Endothelial cell of umbilical vein (primary cell): ENCODE data around the gene TNS1. TPM values are rescaled to one million over a fixed set of nuclear protein-coding genes. Genes with fewer than 3 reads are reported as not detected.

Experiments
- BruUV-seq: library from RNA; stranded (reverse); fragments of 400-500 nt; replicated peaks from 2 replicates; lab custom pipeline; 2021; lab: Mats Ljungman, UMichigan
- CTCF ChIA-PET: fragments of 300-600, 350-600 bp; sonication (Branson Sonifier 250); formaldehyde crosslinking; loops from one replicate; lab custom pipeline; 2021; ENCODE audit warnings: antibody characterized with exemption, inconsistent platforms; lab: Charles Lee
- POLR2A ChIA-PET: fragments of 300-600, 350-600 bp; sonication (Branson Sonifier 250); formaldehyde crosslinking; loops from one replicate; lab custom pipeline; 2021; ENCODE audit warnings: antibody characterized with exemption, inconsistent platforms; lab: Charles Lee
- DNase-seq: peaks from one replicate; pipeline ENCODE4 v3.0.0-alpha.2; 2011; ENCODE audit warnings: low read depth, low spot score
- FAIRE-seq: peaks from 2 replicates; lab custom pipeline; 2011; peaks lifted over from hg19 to GRCh38; lab: Jason Lieb, UNC
- H2AFZ ChIP-seq: 2 replicates; pipeline ENCODE4 v1.6.0; 2012; ENCODE audit warnings: low read depth, low read length, control low read depth, inconsistent platforms
- H3K27ac ChIP-seq: 2 replicates; pipeline ENCODE4 v1.5.1; 2011; ENCODE audit warnings: low read depth, mild to moderate bottlenecking, control low read depth, low read length, moderate library complexity; ENCODE audit not compliant: insufficient read depth
- H3K27me3 ChIP-seq, 2 experiments: 2 replicates each; pipeline versions ENCODE4 v1.6.0 to v1.6.1; 2011; ENCODE audit warnings: low read length in 2 of 2, mixed read lengths in 1 of 2; ENCODE audit not compliant: control insufficient read depth in 2 of 2, insufficient read depth in 2 of 2
- H3K36me3 ChIP-seq, 2 experiments: 2 replicates in 1 of 2; 3 replicates in 1 of 2; pipeline ENCODE4 v1.5.1; 2011; ENCODE audit warnings: low read length in 2 of 2, mild to moderate bottlenecking in 1 of 2, moderate library complexity in 1 of 2; ENCODE audit not compliant: control insufficient read depth in 2 of 2, insufficient read depth in 2 of 2; ENCODE audit errors: extremely low read depth in 1 of 2
- H3K4me1 ChIP-seq: 3 replicates; pipeline ENCODE4 v1.5.1; 2011; ENCODE audit warnings: mild to moderate bottlenecking, low read length; ENCODE audit not compliant: control insufficient read depth, insufficient read depth; ENCODE audit errors: extremely low read depth
- H3K4me2 ChIP-seq: 2 replicates; pipeline ENCODE4 v1.6.1; 2011; ENCODE audit warnings: low read length, control low read depth, mixed read lengths; ENCODE audit not compliant: insufficient read depth
- H3K4me3 ChIP-seq, 3 experiments: fragments of 200-600 bp in 1 of 3; sonication (generic), shearing (Covaris generic) in 1 of 3; replicated peaks in 1 of 3; 2 replicates each; pipeline ENCODE4 v1.5.1; 2011 to 2016; ENCODE audit warnings: control low read depth in 3 of 3, low read length in 3 of 3, mild to moderate bottlenecking in 2 of 3, inconsistent platforms in 1 of 3, low read depth in 1 of 3, moderate library complexity in 1 of 3; ENCODE audit not compliant: insufficient read depth in 1 of 3
- H3K79me2 ChIP-seq: 2 replicates; pipeline ENCODE4 v1.6.0; 2012; ENCODE audit warnings: low read length, inconsistent platforms; ENCODE audit not compliant: control insufficient read depth, insufficient read depth
- H3K9ac ChIP-seq: replicated peaks from 2 replicates; pipeline ENCODE3; 2011; ENCODE audit warnings: low read length, control low read depth; ENCODE audit not compliant: insufficient read depth; ENCODE audit errors: extremely low read depth
- H3K9me1 ChIP-seq: replicated peaks from 3 replicates; pipeline ENCODE4 v1.6.0; 2011; ENCODE audit warnings: mild to moderate bottlenecking, low read length; ENCODE audit not compliant: control insufficient read depth, insufficient read depth; ENCODE audit errors: extremely low read depth
- H3K9me3 ChIP-seq: replicated peaks from 2 replicates; pipeline ENCODE4 v1.5.1; 2012; ENCODE audit warnings: low read length, inconsistent platforms; ENCODE audit not compliant: control insufficient read depth, insufficient read depth
- H4K20me1 ChIP-seq: replicated peaks from 2 replicates; pipeline ENCODE3; 2011; ENCODE audit warnings: mild to moderate bottlenecking, low read length; ENCODE audit not compliant: control insufficient read depth, insufficient read depth; ENCODE audit errors: extremely low read depth
- CTCF ChIP-seq, 2 donors: IDR thresholded peaks; 1 replicate in 1 of 2; 2 replicates in 1 of 2; pipeline ENCODE4 v1.5.1; 2011; ENCODE audit warnings: low read length in 2 of 2, mild to moderate bottlenecking in 2 of 2, moderate library complexity in 2 of 2, control low read depth in 1 of 2, inconsistent platforms in 1 of 2, low read depth in 1 of 2; ENCODE audit not compliant: insufficient read depth in 1 of 2; ENCODE audit errors: extremely low read depth in 1 of 2
- EZH2 ChIP-seq: IDR thresholded peaks from 2 replicates; pipeline ENCODE4 v1.6.1; 2012; ENCODE audit warnings: borderline replicate concordance, low read depth, mild to moderate bottlenecking, moderate library complexity, low read length, inconsistent platforms; ENCODE audit not compliant: severe bottlenecking
- FOS ChIP-seq: IDR thresholded peaks from 2 replicates; pipeline ENCODE4 v1.6.1; 2011; ENCODE audit warnings: mild to moderate bottlenecking, low read length, moderate library complexity, borderline replicate concordance; ENCODE audit not compliant: insufficient read depth
- GATA2 ChIP-seq: IDR thresholded peaks from 2 replicates; pipeline ENCODE4 v1.7.0; 2011; ENCODE audit warnings: low read depth, mild to moderate bottlenecking, moderate library complexity, mixed read lengths, low read length; ENCODE audit not compliant: insufficient read length, insufficient read depth
- JUN ChIP-seq: IDR thresholded peaks from 2 replicates; pipeline ENCODE4 v1.6.1; 2011; ENCODE audit warnings: borderline replicate concordance, low read depth; ENCODE audit not compliant: insufficient read length, insufficient read depth
- MAX ChIP-seq: IDR thresholded peaks from 2 replicates; pipeline ENCODE4 v1.6.1; 2011; ENCODE audit not compliant: insufficient read depth, insufficient read length
- dilution Hi-C: fragments of 300-500 bp; cut with MboI; formaldehyde crosslinking; loops from one replicate; pipeline ENCODE4 v1.15.0; 2019; ENCODE audit warnings: low sequenced_read_pairs; ENCODE audit not compliant: extremely low pct_ligation_motif_present
- intact Hi-C: fragments of 100-400 bp; cut with micrococcal nuclease; formaldehyde crosslinking; loops from one replicate; pipeline ENCODE4 v1.10.0; 2022
- polyA plus RNA-seq, 4 experiments: library from polyadenylated mRNA; depleted of rRNA in 3 of 4; stranded (reverse) in 3 of 4; unstranded in 1 of 4; fragments of >200 nt; gene quantifications; 2 replicates each; pipeline versions ENCODE4 v1.2.1 to v1.2.3, GENCODE V29; 2011 to 2012; ENCODE audit warnings: missing spikeins in 1 of 4
- total RNA-seq: library from RNA; stranded (reverse); gene quantifications from 2 replicates; pipeline ENCODE4 v1.2.3, GENCODE V29; 2021

TNS1 gene
- total and polyA plus RNA-seq, 2 donors (not counting 3 experiments of a cell fraction or from before 2014, with no cell fraction given), result 11.0 to 52.1 TPM

GRCh38 chr2:217830807-217831206 lies 172.0 kb downstream of the TNS1 start:
- Histone ChIP-seq H3K27me3 (no peaks in the 10 kb centered on the region), H3K9me1 (no peaks in the 10 kb centered on the region), H3K4me3 (no peak overlapping the region), H3K9me3 (no peaks in the 10 kb centered on the region), H3K36me3 (peaks cover 0 to 17% of the 10 kb centered on the region in 2 experiments), H3K79me2 (no peaks in the 10 kb centered on the region), H3K4me2 (no peak overlapping the region), H3K9ac (no peak overlapping the region), H2AFZ (no peak overlapping the region), H4K20me1 (no peaks in the 10 kb centered on the region), H3K4me1 (no peaks in the 10 kb centered on the region), H3K27ac (no peak overlapping the region)
- FAIRE-seq (no peak), DNase-seq (no peak)
- POLR2A ChIA-PET, result no interaction called here
- TF ChIP-seq MAX (no peak), JUN (no peak), CTCF (IDR thresholded peaks at IDR 0.05; ENCODE audit: extremely low read depth in 1 of 2, insufficient read depth in 1 of 2, low read depth in 1 of 2, low read length in 2 of 2) (no peak), GATA2 (no peak), FOS (no peak), EZH2 (no peak)
- CTCF ChIA-PET, result no interaction called here
- dilution Hi-C loops (no loop called here), intact Hi-C loops (no loop called here)
- BruUV-seq, result no TSS peak
